GOT3 (cell line): ENCODE results near the gene RFX1.
"Not testable (repeated sequence)": the region's sequence is repeated elsewhere in the genome, so short reads cannot be mapped to it uniquely, and the experiment has no call there.

Source experiments
- DNase-seq: peaks from one replicate; lab custom pipeline; 2025; ENCODE audit warnings: mixed read lengths; lab: John Stamatoyannopoulos, UW

Gene RFX1

GRCh38 chr19:13979244-13979615 lies 26.9 kb downstream of the RFX1 start:
- no peak for DNase-seq

- no peak for DNase-seq
Measured at GRCh38 chr19:13978351-13979243, 27.5 kb downstream of the RFX1 start.

GRCh38 chr19:13977803-13978202 lies 28.3 kb downstream of the RFX1 start:
- no peak for DNase-seq

GRCh38 chr19:13976446-13976845 lies 29.7 kb downstream of the RFX1 start:
- DNase-seq, result no peak

GRCh38 chr19:13975870-13976269 lies 30.2 kb downstream of the RFX1 start:
- DNase-seq, result no peak

GRCh38 chr19:13974073-13974472 lies 32.0 kb downstream of the RFX1 start:
- DNase-seq, result no peak

- not testable (repeated sequence) for DNase-seq
Measured at GRCh38 chr19:13973479-13973878, 32.6 kb downstream of the RFX1 start.

- no peak for DNase-seq
Measured at GRCh38 chr19:13972368-13973155, 33.6 kb downstream of the RFX1 start.

- DNase-seq, result not testable (repeated sequence)
Measured at GRCh38 chr19:13971868-13972267, 34.3 kb downstream of the RFX1 start.

GRCh38 chr19:13969897-13970296 lies 36.2 kb downstream of the RFX1 start:
- no peak for DNase-seq

- no peak for DNase-seq
Measured at GRCh38 chr19:13968999-13969398, 37.1 kb downstream of the RFX1 start.

- no peak for DNase-seq
Measured at GRCh38 chr19:13968383-13968935, 37.7 kb downstream of the RFX1 start.

- not testable (repeated sequence) for DNase-seq
Measured at GRCh38 chr19:13967206-13967605, 38.9 kb downstream of the RFX1 start.

- DNase-seq, result no peak
Measured at GRCh38 chr19:13966684-13967128, 39.4 kb downstream of the RFX1 start.

GRCh38 chr19:13965926-13966683 lies 40.0 kb downstream of the RFX1 start:
- no peak for DNase-seq

GRCh38 chr19:13965377-13965896 lies 40.7 kb downstream of the RFX1 start:
- no peak for DNase-seq

GRCh38 chr19:13964776-13965175 lies 41.3 kb downstream of the RFX1 start:
- DNase-seq, result no peak

- DNase-seq, result no peak
Measured at GRCh38 chr19:13963603-13964105, 42.5 kb downstream of the RFX1 start.

GRCh38 chr19:13962699-13963602 lies 43.2 kb downstream of the RFX1 start:
- DNase-seq, result no peak
